NCI-H748 treated with DMSO at 0.1 percent for 48 hours (cell line): ENCODE results near the gene GALNT18.
"Not testable (repeated sequence)": the region's sequence is repeated elsewhere in the genome, so short reads cannot be mapped to it uniquely, and the experiment has no call there.

Experiments
- DNase-seq: peaks from one replicate; lab custom pipeline; 2025; lab: John Stamatoyannopoulos, UW

The GALNT18 gene

DNA sequence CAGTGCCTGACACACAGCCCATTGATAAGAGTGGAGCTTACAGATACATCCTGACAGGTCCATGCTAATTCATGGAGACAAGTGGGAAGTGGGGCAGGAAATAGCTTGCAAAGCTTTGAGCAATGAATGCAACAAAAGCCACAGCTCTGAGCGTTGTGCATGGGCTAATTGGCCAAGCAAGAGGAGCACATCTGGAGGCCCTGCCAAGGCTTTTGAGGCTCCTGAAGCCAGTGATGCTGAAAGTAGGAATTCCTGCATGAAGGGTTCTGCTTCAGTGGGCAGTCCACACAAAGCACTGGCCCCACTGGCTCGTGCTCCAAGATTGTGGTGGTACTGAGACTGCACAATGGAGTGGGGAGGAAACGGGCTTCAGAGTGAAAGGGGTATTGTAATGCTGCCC, 164.9 kb downstream of the GALNT18 start:
- no peak for DNase-seq

- DNase-seq: no peak
Measured at GRCh38 chr11:11454671-11455223, 167.1 kb downstream of the GALNT18 start.

DNA sequence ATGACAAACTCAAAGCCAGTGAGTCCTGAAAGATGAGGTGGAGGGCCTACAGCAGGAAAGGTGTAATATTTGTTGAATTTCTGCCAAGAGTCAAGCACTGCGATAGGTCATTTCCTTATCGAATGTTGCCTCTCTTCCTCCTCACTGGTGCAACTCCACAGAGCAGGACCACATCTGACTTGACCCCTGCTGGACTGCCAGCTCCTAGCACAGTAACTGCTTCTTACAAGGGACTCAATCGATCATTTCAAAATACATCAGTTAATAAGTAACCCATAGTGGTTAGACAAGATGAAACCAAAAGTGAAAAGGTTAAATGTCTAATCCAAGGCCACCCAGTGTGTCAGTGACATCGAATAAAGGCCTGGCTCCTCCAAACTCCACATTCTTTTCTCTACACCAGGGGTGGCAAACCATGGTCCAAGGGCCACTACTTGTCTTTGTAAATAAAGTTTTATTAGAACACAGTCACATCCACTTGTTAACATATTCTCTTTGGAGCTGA, 170.3 kb downstream of the GALNT18 start:
- no peak for DNase-seq

- DNase-seq: no peak
Measured at GRCh38 chr11:11450744-11451362, 171.0 kb downstream of the GALNT18 start.

DNA sequence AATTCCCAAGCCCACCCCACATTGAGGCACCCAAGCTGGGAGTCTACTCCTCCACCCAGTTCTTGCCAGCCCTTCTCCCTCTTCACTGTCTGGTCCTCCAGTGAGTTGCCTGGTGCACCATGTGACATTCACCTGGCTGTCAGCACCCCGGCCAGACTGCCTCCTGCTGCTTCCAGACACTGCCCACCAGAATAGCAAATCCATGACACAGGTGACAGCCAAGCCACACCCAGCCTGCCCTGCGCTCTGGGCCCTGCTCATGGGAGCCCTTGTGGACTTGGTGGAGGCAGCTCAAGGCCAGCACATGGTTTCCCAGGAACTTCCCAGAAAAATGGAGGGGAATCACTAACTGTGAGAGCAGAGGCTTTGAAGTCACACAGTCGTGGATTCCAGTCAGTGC, 172.5 kb downstream of the GALNT18 start:
- no peak for DNase-seq

DNA sequence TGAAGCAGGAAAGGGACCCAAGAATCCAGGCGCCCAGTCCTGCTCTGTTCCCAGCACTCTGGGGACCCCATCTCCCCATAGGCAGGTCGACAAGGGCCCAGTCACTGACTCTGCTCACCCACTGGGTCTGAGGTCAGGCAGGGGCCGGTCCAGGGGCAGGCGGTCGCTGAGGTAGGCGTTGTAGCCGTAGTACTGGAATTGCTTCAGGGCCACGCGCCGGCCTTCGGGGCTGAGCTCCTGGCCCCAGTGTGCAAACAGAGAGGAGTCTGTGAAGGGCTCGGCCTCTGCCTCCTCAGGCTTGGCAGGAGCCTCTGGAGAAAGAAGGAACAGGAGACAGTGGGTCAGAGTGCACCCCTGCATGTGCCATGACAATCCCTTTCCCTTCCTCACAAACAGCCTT, 173.2 kb downstream of the GALNT18 start:
- DNase-seq: no peak

DNA sequence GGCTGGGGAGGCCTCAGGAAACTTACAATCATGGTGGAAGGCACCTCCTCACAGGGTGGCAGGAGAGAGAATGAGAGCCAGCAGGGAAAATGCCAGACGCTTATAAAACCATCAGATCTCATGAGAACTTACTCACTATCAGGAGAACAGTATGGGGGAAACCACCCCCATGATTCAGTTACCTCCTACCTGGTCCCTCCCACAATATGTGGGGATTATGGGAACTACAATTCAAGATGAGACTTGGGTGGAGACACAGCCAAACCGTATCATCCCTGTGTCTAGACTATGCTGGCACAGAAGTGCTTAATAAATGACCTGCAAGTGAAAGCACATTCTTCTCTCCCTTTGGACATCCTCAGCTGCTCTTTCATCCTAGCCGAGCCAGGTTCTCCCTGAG, 174.2 kb downstream of the GALNT18 start:
- DNase-seq: not testable (repeated sequence)

GRCh38 chr11:11446967-11447366, 174.8 kb downstream of the GALNT18 start:
- no peak for DNase-seq

- DNase-seq: no peak
Measured at GRCh38 chr11:11446564-11446963, 175.2 kb downstream of the GALNT18 start.

DNA sequence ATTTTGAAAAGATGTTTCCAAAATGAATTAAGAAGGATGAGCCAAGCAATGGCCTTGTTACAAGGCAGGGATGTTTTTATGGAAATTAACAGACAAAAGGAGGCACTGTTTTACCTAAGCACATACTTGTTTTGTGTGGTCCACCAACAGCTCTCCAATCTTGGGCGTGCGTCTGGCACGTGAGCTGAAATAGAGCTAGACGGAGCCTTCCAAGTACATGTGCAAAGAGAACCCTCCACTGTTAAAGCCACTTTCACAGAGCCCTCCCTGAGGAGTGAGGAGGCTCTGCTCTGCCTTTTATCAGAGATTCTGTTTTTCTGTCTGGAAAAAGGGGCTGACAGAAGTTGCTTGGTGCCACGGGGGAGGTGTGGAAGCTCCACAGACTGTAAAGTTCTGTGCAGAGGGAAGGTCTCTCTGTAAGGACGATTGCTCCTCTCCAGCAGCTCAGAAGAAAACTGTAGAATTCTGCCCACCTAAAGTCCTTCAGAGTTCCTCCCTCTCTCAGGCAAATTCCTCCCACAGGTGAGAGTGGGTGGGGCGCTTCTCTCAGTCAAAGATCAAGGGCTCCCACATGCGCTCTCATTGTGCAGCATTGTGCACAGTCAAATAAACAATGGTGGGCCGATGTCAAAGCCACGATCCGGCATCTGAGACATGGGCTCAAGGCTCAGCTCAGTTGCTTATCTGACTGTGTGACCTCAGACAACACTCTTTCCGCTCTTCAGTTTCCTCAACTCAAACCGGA, 176.2 kb downstream of the GALNT18 start:
- DNase-seq: no peak

GRCh38 chr11:11444804-11445131, 177.0 kb downstream of the GALNT18 start:
- DNase-seq: no peak

DNA sequence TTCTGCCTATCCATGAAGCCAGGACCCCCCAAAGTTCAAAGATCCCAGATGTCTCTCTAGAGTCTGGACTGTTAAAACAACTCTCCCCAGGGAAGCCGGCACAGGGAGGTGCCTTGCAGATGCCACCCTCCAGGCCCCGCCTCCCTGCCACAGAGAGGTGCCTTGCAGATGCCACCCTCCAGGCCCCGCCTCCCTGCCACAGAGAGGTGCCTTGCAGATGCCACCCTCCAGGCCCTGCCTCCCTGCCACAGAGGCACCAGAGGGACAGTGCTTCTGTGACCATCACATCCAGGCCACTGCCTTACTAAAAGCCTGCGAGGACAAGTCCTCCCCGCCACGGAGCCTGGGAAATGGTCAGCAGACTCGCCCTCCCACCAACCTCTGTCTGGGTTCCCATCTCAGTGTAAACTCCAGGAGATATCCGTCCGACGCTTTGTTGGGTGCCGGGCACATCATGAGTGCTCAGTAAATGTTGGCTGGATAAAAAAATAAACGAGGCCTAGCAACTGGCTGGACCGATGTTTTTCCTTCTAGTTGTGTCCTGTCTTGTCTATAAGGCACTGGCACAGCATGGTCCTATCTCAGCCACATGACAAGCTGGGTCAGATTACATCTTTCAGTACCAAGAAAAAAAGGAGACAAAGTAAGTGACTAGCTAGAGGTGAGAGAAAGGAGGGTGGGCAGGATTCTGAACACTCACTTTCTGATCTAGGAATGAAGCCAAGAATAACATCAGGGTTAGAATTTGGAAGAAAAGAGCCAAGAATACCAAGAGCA, 177.6 kb downstream of the GALNT18 start:
- DNase-seq: no peak

GRCh38 chr11:11442791-11443190, 179.0 kb downstream of the GALNT18 start:
- DNase-seq: no peak

GRCh38 chr11:11441516-11441915, 180.3 kb downstream of the GALNT18 start:
- no peak for DNase-seq

DNA sequence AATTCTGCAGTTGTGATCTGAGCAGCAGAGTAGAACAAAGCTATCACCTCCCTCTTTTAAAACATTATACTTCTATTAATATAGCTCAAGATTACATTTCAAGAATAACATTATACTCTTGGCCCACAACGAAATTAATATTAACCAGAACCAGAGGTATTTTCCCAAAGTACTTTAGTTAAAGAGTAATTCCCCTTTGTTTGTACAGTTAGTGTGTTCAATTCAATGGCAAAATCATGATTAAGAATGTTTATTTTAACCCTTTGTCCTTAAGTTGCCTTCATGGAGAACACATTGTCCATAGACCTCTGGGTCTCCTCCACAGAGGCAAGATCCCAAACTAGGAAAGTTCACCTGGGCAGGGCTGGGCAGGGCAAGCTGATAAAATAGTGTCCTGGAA, 180.7 kb downstream of the GALNT18 start:
- no peak for DNase-seq

DNA sequence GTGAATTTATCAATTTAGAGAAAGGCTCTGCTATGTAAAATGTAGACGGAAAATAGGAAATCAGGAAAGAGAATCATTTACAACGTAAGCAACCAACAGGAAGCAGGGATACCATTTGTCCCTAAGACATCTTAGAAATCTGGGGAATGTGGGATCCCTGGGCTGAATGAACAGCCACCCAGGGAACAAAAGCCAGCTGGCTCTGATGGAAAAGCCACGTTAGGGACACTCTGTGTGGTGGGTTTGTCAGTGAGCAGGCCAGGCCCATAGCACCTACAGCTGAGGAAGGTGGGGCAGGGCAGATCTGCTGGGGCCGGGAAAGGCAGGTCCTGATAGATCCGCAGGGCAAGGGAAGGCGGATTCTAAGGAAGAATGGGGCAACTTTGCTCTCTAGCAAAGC, 181.7 kb downstream of the GALNT18 start:
- no peak for DNase-seq

DNA sequence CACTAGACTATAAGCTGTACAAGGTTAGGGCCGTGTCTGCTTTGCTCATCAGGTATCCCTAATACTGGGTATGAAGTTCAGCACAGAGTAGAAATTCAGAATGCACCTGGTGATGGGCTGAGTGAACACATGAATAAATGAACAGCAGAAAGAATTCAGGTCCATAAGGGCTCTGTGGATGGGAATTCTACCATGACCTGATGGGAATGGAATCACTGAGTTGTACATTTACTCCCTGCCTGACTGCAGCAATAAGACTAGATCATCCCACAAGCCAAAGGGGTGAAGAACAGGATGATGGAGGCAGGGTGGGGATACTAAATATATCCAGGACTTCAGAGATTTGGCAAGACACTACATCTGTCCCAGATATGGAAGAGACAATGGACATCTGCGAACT, 182.2 kb downstream of the GALNT18 start:
- DNase-seq: no peak

DNA sequence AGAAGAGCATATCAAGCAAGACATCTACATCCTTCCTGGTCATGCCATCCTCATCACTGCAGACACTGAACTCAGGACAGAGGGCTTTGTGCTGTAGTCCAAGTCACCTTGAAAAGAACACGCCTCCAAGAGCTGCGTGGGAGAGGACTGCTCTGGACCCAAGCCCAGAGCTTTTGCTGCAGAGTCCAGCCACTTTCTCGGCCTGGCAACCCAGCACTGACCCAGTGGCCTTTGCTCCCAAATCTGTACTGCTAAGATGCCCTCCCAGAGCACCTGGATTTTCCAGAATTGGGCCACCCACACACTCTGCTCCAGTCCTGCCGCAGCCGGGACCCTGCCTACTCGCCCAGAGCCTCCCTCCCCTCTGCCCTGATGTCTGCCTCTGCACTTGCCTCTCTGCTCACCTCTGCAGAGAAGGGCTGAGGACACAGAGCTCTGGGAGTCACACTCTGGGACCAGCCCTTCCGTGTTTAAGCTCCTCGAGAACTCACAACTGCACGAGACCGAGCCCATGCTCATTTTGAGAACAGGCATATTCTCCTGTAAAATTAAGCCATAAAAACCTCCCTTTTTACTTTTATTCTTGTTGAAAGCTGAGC, 185.0 kb downstream of the GALNT18 start:
- DNase-seq: no peak

- no peak for DNase-seq
Measured at GRCh38 chr11:11435635-11436034, 186.2 kb downstream of the GALNT18 start.

DNA sequence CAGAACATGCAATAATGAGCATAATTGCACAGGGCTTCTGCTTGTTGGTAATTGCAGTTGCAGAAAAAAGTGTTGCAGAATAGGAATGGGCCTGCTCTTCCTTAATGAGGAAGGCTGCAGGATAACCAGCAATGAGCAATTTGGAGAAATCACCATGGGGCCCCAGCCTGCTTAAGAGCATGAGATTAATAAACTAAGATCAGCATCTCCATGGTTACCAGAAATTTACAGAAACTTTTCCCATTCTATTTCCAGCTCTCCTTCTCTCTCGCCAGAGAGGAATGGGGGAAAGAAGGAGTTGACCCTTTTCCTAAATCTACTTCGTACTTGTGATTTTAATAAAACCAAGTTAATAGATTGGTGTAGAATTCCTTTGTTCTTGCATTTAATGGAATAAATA, 187.8 kb downstream of the GALNT18 start:
- no peak for DNase-seq

GRCh38 chr11:11432621-11433319, 189.0 kb downstream of the GALNT18 start:
- DNase-seq: no peak

DNA sequence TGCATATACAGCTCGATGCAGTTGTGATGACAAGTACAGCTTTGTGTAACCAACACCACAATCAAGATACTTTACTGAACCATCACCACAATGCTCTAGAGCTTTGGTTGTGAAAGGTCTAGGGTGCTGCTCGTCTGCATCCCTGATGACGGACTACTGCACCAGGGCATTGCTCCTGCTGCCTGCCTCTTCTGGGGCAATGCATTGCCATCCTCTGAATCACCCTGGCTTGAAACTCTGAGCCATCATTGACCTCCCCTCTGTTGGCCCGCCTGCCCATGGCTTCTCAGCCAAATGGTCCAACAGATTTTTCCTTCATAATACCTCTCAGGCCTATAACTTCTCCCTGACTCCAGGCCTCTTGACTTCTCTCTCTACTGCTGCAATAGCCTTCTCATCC, 191.4 kb downstream of the GALNT18 start:
- no peak for DNase-seq
